HCT116 (cell line): ENCODE measurements around the gene HSPA2. TPM values are rescaled to one million over a fixed set of nuclear protein-coding genes. Genes with fewer than 3 reads are reported as not detected.

Experiments used
- ATAC-seq: fragments of 200-7000 bp; cut with Tn5 transposase; 2 replicates; pipeline ENCODE4 v1.9.1; 2020; ENCODE audit warnings: mild to moderate bottlenecking, moderate library complexity
- BruUV-seq: library from RNA; stranded (reverse); fragments of 400-500 nt; replicated peaks from 2 replicates; lab custom pipeline; 2021; lab: Mats Ljungman, UMichigan
- CTCF ChIA-PET: fragments of 300-600 bp; sonication (Branson Sonifier 250); formaldehyde crosslinking; loops from one replicate; lab custom pipeline; 2021; ENCODE audit warnings: antibody characterized with exemption; lab: Charles Lee
- POLR2A ChIA-PET: fragments of 300-600, 350-600 bp; sonication (Branson Sonifier 250); formaldehyde crosslinking; loops from one replicate; lab custom pipeline; 2021; ENCODE audit warnings: antibody characterized with exemption; lab: Charles Lee
- RAD21 ChIA-PET, 2 experiments: fragments of 300-600 bp; sonication (Branson Sonifier 250); formaldehyde crosslinking; loops; one replicate each; lab custom pipeline; 2023; ENCODE audit warnings: low total read pairs in 2 of 2; ENCODE audit not compliant: uncharacterized antibody in 2 of 2, unreplicated experiment in 2 of 2, low non-redundant PET in 1 of 2; lab: Charles Lee
- DNase-seq: peaks from one replicate; pipeline ENCODE4 v3.0.0-alpha.2; 2010; ENCODE audit warnings: low read depth, low spot score
- H2AFZ ChIP-seq: fragments of 200-600 bp; shearing (Covaris generic), sonication (generic); 2 replicates; pipeline ENCODE4 v1.6.1; 2017; ENCODE audit warnings: low read depth, mixed run types, mixed read lengths, antibody characterized with exemption, low read length; ENCODE audit not compliant: poor library complexity, severe bottlenecking
- H3K27ac ChIP-seq: 2 replicates; pipeline ENCODE4 v1.5.1; 2012; ENCODE audit warnings: low read depth, low read length
- H3K27me3 ChIP-seq: fragments of 200-600 bp; sonication (generic); 2 replicates; pipeline ENCODE4 v1.6.1; 2016; ENCODE audit warnings: mixed run types, low read length, mixed read lengths; ENCODE audit not compliant: insufficient read depth
- H3K36me3 ChIP-seq, 2 experiments: fragments of 200-500 bp in 1 of 2; fragments of 200-600 bp in 1 of 2; sonication (Bioruptor generic) in 1 of 2; sonication (generic) in 1 of 2; 2 replicates each; pipeline versions ENCODE4 v1.5.1 to v1.6.1; 2014 to 2016; ENCODE audit warnings: low read length in 2 of 2, inconsistent platforms in 1 of 2, mixed read lengths in 1 of 2, mixed run types in 1 of 2; ENCODE audit not compliant: insufficient read depth in 2 of 2, control insufficient read depth in 1 of 2
- H3K4me1 ChIP-seq, 2 experiments: fragments of 200-600 bp in 1 of 2; sonication (generic) in 1 of 2; 2 replicates each; pipeline versions ENCODE4 v1.5.1 to v1.6.1; 2012 to 2017; ENCODE audit warnings: low read length in 2 of 2, inconsistent platforms in 1 of 2, mild to moderate bottlenecking in 1 of 2, mixed read lengths in 1 of 2, mixed run types in 1 of 2, moderate library complexity in 1 of 2; ENCODE audit not compliant: insufficient read depth in 2 of 2, control insufficient read depth in 1 of 2
- H3K4me2 ChIP-seq: fragments of 200-600 bp; sonication (generic); 2 replicates; pipeline ENCODE4 v1.6.1; 2017; ENCODE audit warnings: mixed run types, low read length, mixed read lengths
- H3K4me3 ChIP-seq, 2 experiments: fragments of 200-600 bp in 1 of 2; sonication (generic) in 1 of 2; replicated peaks in 1 of 2; 2 replicates each; pipeline ENCODE4 v1.5.1; 2011 to 2016; ENCODE audit warnings: low read length in 2 of 2, control low read depth in 1 of 2, low read depth in 1 of 2, mild to moderate bottlenecking in 1 of 2, mixed read lengths in 1 of 2, mixed run types in 1 of 2
- H3K79me2 ChIP-seq: fragments of 200-600 bp; sonication (generic); 2 replicates; pipeline ENCODE4 v1.6.1; 2017; ENCODE audit warnings: mild to moderate bottlenecking, mixed run types, low read length, moderate library complexity, mixed read lengths; ENCODE audit not compliant: insufficient read depth
- H3K9ac ChIP-seq: fragments of 200-600 bp; sonication (generic); 2 replicates; pipeline ENCODE4 v1.6.1; 2016; ENCODE audit warnings: low read length, mixed read lengths
- H3K9me2 ChIP-seq: fragments of 200-600 bp; sonication (generic), shearing (Covaris generic); 2 replicates; pipeline ENCODE4 v1.6.1; 2017; ENCODE audit warnings: mixed run types, mild to moderate bottlenecking, moderate library complexity; ENCODE audit not compliant: insufficient read depth
- H3K9me3 ChIP-seq, 2 experiments: fragments of 200-500 bp in 1 of 2; fragments of 200-600 bp in 1 of 2; sonication (Bioruptor generic) in 1 of 2; sonication (generic) in 1 of 2; 2 replicates each; pipeline ENCODE4 v1.6.1; 2014 to 2017; ENCODE audit warnings: low read length in 2 of 2, mixed read lengths in 2 of 2, inconsistent platforms in 1 of 2, low read depth in 1 of 2, mild to moderate bottlenecking in 1 of 2, mixed run types in 1 of 2, moderate library complexity in 1 of 2; ENCODE audit not compliant: control insufficient read depth in 1 of 2, insufficient read depth in 1 of 2
- H4K20me1 ChIP-seq: fragments of 200-600 bp; sonication (generic), shearing (Covaris generic); 2 replicates; pipeline ENCODE4 v1.6.1; 2017; ENCODE audit warnings: mixed run types, mild to moderate bottlenecking, moderate library complexity; ENCODE audit not compliant: insufficient read depth
- ATF3 ChIP-seq: IDR thresholded peaks from 2 replicates; pipeline ENCODE4 v1.6.1; 2012
- CTCF ChIP-seq, 3 experiments: fragments of 200-600 bp in 1 of 3; sonication (generic) in 1 of 3; IDR thresholded peaks in 2 of 3; conservative IDR thresholded peaks in 1 of 3; 2 replicates each; pipeline ENCODE4 v1.5.1; 2012 to 2017; ENCODE audit warnings: low read depth in 2 of 3, low read length in 2 of 3, antibody characterized with exemption in 1 of 3, borderline replicate concordance in 1 of 3, control low read depth in 1 of 3, mild to moderate bottlenecking in 1 of 3, mixed read lengths in 1 of 3, mixed run types in 1 of 3, moderate library complexity in 1 of 3; ENCODE audit not compliant: insufficient read depth in 1 of 3
- EGR1 ChIP-seq: IDR thresholded peaks from 2 replicates; pipeline ENCODE4 v1.6.1; 2012; ENCODE audit warnings: low read depth
- EZH2 ChIP-seq: fragments of 200-600 bp; sonication (generic); IDR thresholded peaks from 2 replicates; pipeline ENCODE4 v1.6.1; 2017; ENCODE audit warnings: antibody characterized with exemption, mixed run types
- FOSL1 ChIP-seq: IDR thresholded peaks from 2 replicates; pipeline ENCODE4 v1.6.1; 2012; ENCODE audit warnings: low read depth
- JUND ChIP-seq: IDR thresholded peaks from 2 replicates; pipeline ENCODE4 v1.6.1; 2012
- MAX ChIP-seq: IDR thresholded peaks from 2 replicates; pipeline ENCODE4 v1.6.1; 2012
- POLR2A ChIP-seq: IDR thresholded peaks from 2 replicates; pipeline ENCODE4 v1.7.0; 2011; ENCODE audit warnings: borderline replicate concordance; ENCODE audit not compliant: insufficient read depth, insufficient read length; ENCODE audit errors: extremely low read depth
- RAD21 ChIP-seq: IDR thresholded peaks from 2 replicates; pipeline ENCODE4 v1.6.1; 2012; ENCODE audit warnings: low read depth, mild to moderate bottlenecking
- SIN3A ChIP-seq: IDR thresholded peaks from 2 replicates; pipeline ENCODE4 v1.6.1; 2012; ENCODE audit warnings: low read depth
- SP1 ChIP-seq: IDR thresholded peaks from 2 replicates; pipeline ENCODE4 v1.6.1; 2012; ENCODE audit warnings: low read depth
- YY1 ChIP-seq: IDR thresholded peaks from 2 replicates; pipeline ENCODE4 v1.6.1; 2011; ENCODE audit warnings: low read length, low read depth, moderate library complexity, mild to moderate bottlenecking; ENCODE audit not compliant: insufficient replicate concordance; ENCODE audit errors: extremely low read depth
- ZNF274 ChIP-seq: fragments of 200-500 bp; sonication (Bioruptor generic); IDR thresholded peaks from 2 replicates; pipeline ENCODE4 v1.6.1; 2014; ENCODE audit warnings: mild to moderate bottlenecking, low read depth, low read length, inconsistent platforms
- intact Hi-C: fragments of 100-400 bp; cut with micrococcal nuclease; formaldehyde crosslinking; loops from 2 replicates; pipeline ENCODE4 v1.10.0; 2022
- total RNA-seq: library from RNA; stranded (reverse); gene quantifications from one replicate; pipeline ENCODE4 v1.2.1, GENCODE V29; 2021; ENCODE audit not compliant: unreplicated experiment

HSPA2 gene
- total RNA-seq, 1 experiment from 2014 or later = 2.5 TPM

- no peaks in the 10 kb centered on the region for H3K9me2 ChIP-seq
- TF ChIP-seq SP1 (no peak), YY1 (no peak), EGR1 (no peak), CTCF (IDR thresholded peaks at IDR 0.05 in 2 of 3, conservative IDR thresholded peaks at IDR 0.05 in 1 of 3; ENCODE audit: borderline replicate concordance in 1 of 3, insufficient read depth in 1 of 3, low read depth in 2 of 3, low read length in 2 of 3) (no peak), ZNF274 (no peak), POLR2A (no peak), EZH2 (no peak), FOSL1 (no peak), SIN3A (no peak), JUND (no peak), RAD21 (no peak), ATF3 (no peak), MAX (no peak)
- TF ChIP-seq, all 23 proteins: peak for 0
- intact Hi-C loops = loop anchor here (10.0 kb wide), 1 partner anchor 92 kb away; no protein-coding TSS in a partner anchor
- Histone ChIP-seq H3K79me2 (no peaks in the 10 kb centered on the region), H3K4me1 (peaks cover 3 to 23% of the 10 kb centered on the region in 2 experiments; a peak in 2 of 4 replicates), H3K4me3 (no peak overlapping the region), H4K20me1 (no peaks in the 10 kb centered on the region), H3K27ac (no peak overlapping the region), H3K9ac (no peak overlapping the region), H2AFZ (no peak overlapping the region), H3K36me3 (no peaks in the 10 kb centered on the region), H3K9me3 (no peaks in the 10 kb centered on the region; a peak in 1 of 4 replicates), H3K4me2 (no peak overlapping the region), H3K27me3 (no peaks in the 10 kb centered on the region)
- CTCF ChIA-PET = no interaction called here
- POLR2A ChIA-PET = interaction anchor here (1.3 kb wide), 1 partner anchor 15 kb away, joined by 3 read pairs; no protein-coding TSS in a partner anchor
- RAD21 ChIA-PET = no interaction called here
- ATAC-seq = no peak
- no TSS peak for BruUV-seq
- no peak for DNase-seq
These were observed 2.3 kb downstream of the HSPA2 start for GRCh38 chr14:64542836-64543201.
